ENCODE results near the gene EIF5B.

The EIF5B gene

DNA sequence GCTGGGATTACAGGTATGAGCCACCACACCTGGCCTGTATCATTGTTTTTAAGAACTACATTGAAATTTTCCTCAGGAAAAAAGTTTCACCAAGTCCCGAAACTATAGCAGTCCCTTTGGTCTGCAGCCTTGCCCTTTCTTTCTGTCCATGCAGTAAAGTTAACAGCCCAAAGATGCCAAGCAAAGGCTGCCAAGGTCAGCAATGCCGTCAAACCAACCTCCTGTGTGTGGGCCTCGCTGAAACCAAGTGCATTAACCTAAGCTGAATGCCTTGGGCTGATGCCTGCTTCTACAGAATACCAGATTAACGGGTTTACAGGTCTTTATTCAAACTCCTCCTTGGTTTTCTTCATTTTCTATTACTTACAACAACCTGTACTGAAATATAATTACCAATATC is 73.1 kb downstream of the EIF5B start:
- no peak for DNase-seq (ENCODE audit: low read depth in 1 of 2, low spot score in 1 of 2)

DNA sequence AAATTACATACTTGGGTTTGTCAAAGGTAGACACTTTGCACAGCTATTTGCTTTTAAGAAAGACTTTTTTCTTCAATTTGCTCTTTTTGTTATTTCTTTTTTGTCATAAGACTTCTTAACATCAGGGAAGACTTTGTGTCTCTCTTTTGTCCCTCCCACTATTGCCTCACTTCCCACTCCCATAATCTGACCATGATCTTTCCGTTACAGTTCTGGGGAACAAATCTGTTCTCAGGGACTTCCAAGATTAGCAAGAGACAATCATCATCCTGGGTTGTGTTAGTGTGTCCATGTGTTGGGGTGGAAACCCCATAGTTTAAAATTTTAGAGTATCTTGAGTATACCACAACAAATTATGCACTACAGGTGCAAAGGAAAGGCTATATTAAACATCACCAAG is 77.4 kb downstream of the EIF5B start:
- no peak for DNase-seq (ENCODE audit: low read depth in 1 of 2, low spot score in 1 of 2)

DNA sequence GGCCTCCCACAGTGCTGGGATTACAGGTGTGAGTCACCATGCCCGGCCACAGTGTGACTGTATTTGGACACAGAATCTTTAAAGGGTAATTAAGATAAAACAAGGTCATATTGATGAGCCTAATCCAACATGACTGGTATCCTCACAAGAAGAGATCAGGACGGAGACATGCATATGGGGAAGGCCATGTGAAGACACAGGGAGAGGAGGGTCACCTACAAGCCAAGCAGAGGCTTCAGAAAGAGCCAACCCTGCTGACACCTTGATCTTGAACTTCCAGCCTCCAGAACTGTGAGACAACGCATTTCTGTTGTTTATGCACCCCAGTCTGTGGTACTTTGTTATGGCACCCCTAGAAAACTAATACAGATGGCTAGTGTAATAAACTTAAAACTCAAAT is 80.2 kb downstream of the EIF5B start:
- DNase-seq (ENCODE audit: low read depth in 1 of 2, low spot score in 1 of 2) = no peak

DNA sequence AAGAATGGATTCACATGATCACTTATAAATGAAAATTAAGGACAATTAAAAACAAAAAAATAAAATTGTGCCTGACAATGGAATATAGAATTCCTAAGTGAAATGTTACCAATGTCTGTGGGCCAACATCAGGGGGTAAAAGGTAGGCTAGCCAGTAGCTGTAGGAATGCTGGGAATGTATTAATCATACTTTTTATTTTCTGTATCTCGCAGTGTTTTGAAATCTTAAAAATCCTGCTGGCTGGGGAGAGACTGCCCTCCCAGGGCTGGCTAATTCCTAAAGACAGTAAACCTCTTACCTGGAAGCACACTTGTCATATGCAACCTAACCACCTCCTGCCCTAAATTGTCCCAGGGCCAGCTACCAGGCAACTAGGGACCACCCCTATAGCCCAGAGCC is 82.8 kb downstream of the EIF5B start:
- no peak for DNase-seq (ENCODE audit: low read depth in 1 of 2, low spot score in 1 of 2)

DNA sequence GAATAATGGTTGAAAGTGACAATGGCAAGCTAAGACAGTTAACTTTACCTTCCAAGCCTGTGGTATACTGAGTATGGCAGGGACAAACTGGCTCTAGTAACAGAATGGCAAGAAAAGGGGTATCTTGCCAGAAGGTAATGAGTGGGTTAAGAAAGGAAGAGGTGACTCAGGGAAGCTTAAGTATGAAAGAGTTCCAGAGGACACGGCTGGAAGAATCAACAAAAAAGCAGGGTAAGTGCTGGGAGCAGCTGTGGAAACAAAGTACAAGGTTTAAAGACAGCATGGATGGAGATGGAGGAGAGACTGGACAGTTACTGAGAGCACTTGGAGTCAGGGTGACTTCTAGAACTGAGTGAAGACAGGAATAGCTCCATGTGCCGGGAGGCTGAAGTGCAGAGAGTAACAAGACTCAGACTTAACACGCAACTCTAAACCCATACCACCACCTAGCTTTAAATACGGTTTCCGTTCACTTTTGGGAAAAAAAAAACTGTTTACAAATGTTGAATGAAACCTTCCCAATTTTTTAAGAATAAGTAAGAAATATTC is 83.6 kb downstream of the EIF5B start:
- DNase-seq (ENCODE audit: low read depth in 1 of 2, low spot score in 1 of 2) = no peak

DNA sequence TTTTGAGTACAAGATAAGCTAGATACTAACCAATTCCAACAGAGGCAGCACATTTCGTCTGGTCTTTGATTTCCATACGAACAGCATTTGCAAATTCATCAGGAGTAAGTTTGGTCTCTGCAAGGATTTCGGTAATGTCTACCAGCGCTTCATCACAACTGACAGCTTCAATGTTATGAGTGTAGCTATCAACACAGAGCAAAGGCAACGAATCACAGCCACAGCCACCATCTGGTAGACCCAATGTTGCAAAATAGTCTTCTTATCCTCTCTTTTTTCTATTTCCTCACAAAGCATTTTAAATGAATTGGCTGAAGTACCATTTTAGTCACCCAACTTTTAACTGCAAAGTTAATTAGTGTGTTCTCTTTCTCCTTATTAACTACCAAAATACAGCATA is 84.3 kb downstream of the EIF5B start:
- no peak for DNase-seq (ENCODE audit: low read depth in 1 of 2, low spot score in 1 of 2)

DNA sequence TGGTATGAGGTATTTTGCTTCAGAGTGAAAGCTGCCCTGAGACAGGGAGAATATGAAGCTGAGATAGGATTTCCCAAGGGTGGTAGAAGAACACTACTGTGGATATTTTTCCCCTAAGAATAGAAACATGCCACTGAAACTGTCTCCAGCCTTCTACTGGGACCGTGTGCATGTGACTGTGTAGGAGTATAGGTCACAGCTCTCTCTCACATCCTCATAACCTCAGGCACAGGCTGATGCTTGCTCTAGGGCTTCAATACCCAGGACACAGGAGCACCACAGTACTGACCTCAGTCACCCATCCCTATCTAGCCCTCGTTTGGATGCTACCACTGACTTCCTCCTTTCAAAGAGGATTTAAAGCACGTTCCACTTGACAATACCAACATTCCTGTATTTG is 85.4 kb downstream of the EIF5B start:
- DNase-seq (ENCODE audit: low read depth in 1 of 2, low spot score in 1 of 2) = no peak

DNA sequence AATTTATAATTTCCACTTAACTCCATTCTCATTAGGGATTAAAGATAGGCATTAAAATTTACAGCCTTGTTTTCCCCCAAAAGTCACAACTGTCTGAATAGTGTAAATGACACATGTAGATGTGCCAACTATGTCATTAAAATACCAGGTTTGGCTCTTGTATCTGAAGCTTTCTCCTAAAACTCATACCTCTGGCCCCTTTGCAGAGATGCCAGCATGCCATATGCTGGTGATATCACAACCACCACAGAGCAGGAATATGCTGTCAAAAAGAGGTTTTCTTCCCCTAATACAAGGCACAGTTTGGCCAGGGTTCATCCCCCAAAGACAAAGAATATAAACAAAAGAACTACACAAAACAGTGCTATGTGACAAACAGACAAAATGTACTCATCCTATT is 87.2 kb downstream of the EIF5B start:
- no peak for DNase-seq (ENCODE audit: low read depth in 1 of 2, low spot score in 1 of 2)

DNA sequence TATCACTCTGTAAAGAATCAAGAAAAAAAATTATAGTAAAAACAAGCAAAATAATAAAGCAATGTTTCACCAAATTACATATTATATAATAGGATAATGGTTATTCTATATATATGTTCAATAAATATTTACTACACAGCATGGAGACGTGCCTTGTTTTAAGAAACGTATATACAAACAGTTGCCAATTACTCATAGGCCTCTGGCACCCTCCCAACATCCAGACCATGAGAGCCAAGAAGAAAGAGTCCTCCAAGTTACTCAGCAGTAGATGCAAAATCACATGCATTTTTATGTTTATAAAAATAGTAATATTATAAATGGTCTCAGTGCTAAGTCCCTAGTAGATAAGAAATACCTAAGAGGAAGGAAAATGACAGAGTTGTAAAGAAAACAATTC is 87.8 kb downstream of the EIF5B start:
- DNase-seq (ENCODE audit: low read depth in 1 of 2, low spot score in 1 of 2) = no peak

DNA sequence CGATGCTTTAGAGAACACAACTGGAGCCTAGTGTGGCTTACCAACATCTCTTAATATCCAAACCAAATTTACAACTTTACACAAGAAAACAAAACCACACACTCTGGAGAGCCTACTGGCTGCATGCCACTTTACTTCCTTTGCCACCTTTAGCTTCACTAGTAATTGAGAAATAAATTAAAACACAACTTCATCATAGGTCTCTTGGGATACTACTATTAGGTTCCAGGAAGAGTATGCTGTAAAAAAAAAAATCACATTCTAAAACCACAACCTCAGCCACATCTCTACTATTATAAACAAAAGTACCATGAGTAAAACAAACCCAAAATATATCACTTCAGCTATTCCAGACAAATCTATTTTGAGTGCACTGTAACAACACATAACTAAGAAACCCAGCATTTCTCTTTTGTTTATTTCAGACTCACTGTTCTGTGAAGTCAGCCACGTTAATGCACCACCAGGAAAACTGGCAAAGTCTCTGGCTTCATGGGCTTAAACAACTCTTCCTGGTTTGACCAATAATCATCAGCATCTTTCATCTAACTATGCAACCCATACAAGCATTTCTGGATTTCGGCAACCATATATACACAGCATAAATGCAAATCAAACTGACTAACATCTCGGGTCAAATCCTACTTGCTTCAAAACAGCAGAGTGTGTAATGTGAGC is 93.6 kb downstream of the EIF5B start:
- no peak for DNase-seq (ENCODE audit: low read depth in 1 of 2, low spot score in 1 of 2)

DNA sequence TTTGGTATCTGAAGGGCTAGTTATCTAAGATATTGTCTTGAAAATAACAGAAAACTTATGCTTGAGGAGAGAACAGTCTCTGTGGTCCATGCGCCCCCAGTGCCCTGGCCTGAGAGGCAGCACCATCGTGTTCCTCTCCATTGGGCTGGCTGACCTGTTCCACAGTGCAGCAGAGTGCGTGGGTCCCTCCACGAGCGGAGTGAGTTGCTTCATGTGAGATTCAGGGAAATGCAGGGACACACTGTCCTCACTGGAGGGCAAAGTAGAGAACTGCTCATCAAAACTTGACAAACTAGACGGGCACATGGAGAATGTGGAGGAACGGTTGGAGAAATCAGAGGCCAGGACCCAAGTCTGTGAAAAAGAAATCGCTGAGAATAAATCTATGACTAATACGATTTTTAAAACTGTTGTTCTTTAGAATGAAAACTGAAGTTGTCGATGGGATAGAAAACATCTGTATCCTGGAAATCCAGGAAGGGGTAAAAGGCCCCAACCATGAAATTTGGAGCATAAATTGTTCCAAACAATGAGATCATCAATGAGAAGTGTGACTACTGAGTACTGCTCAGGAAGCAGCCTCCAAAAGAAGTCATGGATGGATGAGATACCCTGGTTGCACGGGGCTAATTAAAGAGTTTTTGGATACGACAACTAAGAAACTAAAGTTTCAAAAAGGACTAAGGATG is 94.5 kb downstream of the EIF5B start:
- DNase-seq (ENCODE audit: low read depth in 1 of 2, low spot score in 1 of 2) = no peak

DNA sequence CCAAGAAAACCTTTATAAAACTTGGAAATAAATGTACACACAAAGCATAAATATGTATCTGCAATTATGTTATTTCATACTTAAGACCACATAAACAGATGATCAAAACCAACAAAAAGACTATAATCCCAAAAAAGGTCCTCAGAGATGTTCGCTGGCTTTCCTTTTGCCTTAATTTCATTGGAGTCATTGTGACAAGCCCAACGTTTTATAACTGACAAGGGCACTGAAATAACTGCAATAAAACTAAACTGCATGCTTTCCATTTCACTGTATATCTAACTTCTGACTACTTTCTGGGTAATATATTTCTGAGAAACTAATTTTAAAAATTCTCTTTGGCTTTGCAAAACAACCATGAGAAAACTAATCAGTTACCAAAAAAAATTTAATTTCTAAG is 96.2 kb downstream of the EIF5B start:
- DNase-seq (ENCODE audit: low read depth in 1 of 2, low spot score in 1 of 2) = no peak

DNA sequence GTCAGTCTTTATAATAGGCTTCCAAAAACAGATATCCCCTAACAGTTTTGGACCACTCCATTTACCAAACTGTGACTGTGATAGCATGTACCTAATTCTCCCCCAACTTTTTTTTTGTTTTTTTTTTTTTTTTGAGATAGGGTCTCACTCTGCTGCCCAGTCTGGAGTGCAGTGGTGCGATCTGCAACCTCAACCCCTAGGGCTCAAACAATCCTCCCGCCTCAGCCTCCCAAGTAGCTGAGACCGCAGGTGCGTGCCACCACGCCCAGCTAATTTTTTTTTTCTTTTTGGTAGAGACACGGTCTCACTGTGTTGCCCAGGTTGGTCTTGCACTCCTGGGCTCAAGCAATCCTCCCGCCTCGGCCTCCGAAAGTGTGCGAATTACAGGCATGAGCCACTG is 99.7 kb downstream of the EIF5B start:
- no peak for DNase-seq (ENCODE audit: low read depth in 1 of 2, low spot score in 1 of 2)

DNA sequence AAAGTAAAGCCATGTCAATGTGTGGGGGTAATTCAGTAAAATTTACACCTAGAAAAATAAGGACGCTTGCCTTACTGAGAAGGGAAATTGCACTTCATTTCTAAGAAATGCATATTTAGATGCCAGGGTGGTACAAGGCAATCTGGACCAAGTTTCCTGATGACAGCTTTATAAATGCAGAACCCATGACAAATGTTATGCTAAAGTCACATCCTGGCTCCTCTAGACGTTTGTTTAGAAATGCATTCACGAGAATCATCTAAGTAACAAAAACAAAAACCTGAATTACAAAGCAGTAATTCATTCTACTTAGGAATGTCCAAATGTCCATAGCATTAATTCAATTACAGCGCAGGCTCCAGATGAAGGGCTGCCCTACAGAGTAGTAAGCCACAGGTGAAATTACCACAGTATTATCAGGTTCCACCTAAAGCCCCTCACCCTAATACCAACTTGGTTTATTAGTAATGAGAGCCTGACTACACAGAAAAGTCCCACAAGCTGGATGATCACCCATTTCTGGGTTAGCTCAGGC is 102.8 kb downstream of the EIF5B start:
- no peak for DNase-seq (ENCODE audit: low read depth in 1 of 2, low spot score in 1 of 2)

DNA sequence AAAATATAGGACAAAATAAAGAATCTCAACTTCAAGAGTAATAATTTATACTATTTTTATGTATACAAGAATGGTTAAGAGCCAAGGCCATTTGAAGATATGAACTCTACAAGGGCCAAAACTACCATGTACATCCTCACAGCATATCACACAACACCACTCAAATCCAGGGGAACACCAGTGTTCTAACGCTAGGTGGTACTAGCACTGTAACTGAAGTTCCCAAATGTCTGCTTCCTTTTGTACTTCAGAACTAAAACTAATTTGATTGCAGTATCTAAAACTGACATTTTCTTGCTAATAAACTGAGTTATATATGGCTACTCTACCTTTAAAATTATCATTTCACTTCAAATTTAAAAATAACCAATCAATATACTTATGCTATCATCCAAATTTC is 105.6 kb downstream of the EIF5B start:
- DNase-seq (ENCODE audit: low read depth in 1 of 2, low spot score in 1 of 2) = no peak

DNA sequence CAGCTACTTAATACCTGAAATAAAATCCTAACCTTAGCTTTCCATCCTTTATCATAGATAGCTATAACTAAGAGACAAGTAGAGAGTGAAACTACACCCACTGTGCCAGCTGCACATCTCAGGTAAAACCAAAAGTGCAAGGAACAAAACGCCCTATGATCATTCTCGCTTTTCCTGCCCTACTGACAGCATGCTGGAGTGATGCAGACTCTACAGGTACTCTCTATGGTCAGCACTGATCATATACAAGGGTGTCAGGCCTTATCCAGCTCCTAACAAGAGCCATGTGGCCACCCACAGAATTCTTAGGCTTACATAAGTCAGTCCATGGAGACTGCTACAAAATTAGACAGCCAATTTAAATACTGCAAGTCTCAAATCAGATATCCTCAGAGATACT is 107.0 kb downstream of the EIF5B start:
- DNase-seq (ENCODE audit: low read depth in 1 of 2, low spot score in 1 of 2) = no peak

DNA sequence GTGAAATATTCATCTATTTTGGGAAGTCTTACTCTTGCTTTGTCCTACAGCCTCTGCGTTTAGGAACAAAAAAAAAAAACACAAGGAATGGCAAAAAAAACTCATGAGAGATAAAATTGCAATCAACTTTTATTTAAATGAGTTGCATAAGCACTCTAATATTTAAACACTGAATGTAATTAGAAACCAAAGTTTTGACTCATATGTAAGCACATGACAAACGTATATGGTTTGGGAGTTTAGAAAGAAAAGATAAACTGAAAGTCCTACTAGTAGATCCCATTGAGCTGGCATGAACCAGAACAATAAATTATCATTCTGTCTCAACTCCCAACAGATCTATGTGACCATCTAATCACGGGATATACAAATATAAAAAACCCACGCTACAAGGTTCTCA is 107.9 kb downstream of the EIF5B start:
- DNase-seq (ENCODE audit: low read depth in 1 of 2, low spot score in 1 of 2) = no peak

DNA sequence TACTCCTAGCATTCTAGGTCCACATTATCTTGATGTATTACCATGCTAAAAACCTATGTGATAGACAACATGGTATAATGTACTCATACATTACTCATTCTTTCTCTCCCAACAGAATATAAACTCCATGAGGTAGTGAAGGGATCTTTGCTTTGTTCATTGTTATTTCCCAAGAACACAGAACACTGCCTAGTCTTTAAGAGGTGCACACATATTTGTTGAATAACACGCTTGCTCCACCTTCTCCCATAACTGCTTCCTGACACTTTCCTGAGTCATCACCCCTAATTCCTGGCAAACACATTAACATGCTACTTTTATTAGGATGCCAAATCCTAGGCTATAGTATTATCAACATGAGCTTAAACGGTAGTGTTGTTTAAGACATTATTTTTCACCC is 111.4 kb downstream of the EIF5B start:
- no peak for DNase-seq (ENCODE audit: low read depth in 1 of 2, low spot score in 1 of 2)

DNA sequence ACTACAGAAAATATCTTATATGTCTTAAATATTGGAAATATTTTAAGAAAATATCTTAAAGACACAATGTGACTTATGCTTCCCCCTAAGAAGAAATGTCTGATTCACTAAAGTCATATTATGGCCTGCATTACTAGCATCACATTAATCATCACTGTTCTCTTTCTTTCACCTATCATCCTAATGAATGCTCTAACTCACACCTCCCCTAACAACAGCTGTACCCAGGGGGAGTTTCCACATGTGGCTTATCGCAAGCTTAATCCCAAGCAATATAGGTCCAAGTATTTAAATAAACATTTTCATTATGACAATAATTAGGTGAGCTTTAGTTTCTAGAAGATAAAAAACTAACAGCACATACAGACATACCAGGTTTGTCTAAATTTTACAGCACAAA is 113.0 kb downstream of the EIF5B start:
- no peak for DNase-seq (ENCODE audit: low read depth in 1 of 2, low spot score in 1 of 2)

Measured in activated T-helper 1 cell treated with anti-CD3 and anti-CD28 coated beads, Interleukin-2, amount 50 U/mL, for 16 hours (primary cell).